HEK293 (cell line): ENCODE measurements around the gene GUCA2B.

ENCODE experiments used
- CTCF ChIA-PET: fragments of 350-600 bp; formaldehyde crosslinking; extraction: SDS; loops from one replicate; lab custom pipeline; 2021; ENCODE audit warnings: antibody characterized with exemption; lab: Yijun Ruan, JAX
- POLR2A ChIA-PET: fragments of 300-600 bp; formaldehyde crosslinking; extraction: SDS; loops from one replicate; lab custom pipeline; 2020; ENCODE audit warnings: antibody characterized with exemption, inconsistent platforms; lab: Yijun Ruan, JAX
- H3K27ac ChIP-seq: fragments of 200-500 bp; sonication (Bioruptor generic); 2 replicates; pipeline ENCODE4 v1.5.1; 2014; ENCODE audit warnings: low read depth, low read length, control low read depth, inconsistent platforms; ENCODE audit errors: extremely low read depth
- H3K36me3 ChIP-seq, 2 experiments: fragments of 200-500 bp in 1 of 2; sonication (Bioruptor generic) in 1 of 2; 1 replicate in 1 of 2; 2 replicates in 1 of 2; pipeline ENCODE4 v1.5.1; 2014 to 2017; ENCODE audit warnings: inconsistent platforms in 2 of 2, low read length in 2 of 2; ENCODE audit not compliant: control insufficient read depth in 2 of 2, insufficient read depth in 1 of 2
- H3K4me1 ChIP-seq: fragments of 200-500 bp; sonication (Bioruptor generic); 2 replicates; pipeline ENCODE4 v1.5.1; 2014; ENCODE audit warnings: mild to moderate bottlenecking, low read length, inconsistent platforms; ENCODE audit not compliant: control insufficient read depth, insufficient read depth
- H3K4me3 ChIP-seq: 2 replicates; pipeline ENCODE4 v1.5.1; 2011; ENCODE audit warnings: low read depth, mild to moderate bottlenecking, control low read depth, low read length, moderate library complexity
- H3K9me3 ChIP-seq: fragments of 200-500 bp; sonication (Bioruptor generic); 2 replicates; pipeline ENCODE4 v1.5.1; 2014; ENCODE audit warnings: low read depth, low read length, inconsistent platforms; ENCODE audit not compliant: control insufficient read depth, insufficient read depth
- AEBP2 ChIP-seq: fragments of 450-650 bp; formaldehyde crosslinking; IDR thresholded peaks from 2 replicates; pipeline ENCODE4 v1.5.1; 2016; ENCODE audit warnings: missing biosample characterization, missing genetic modification characterization, borderline replicate concordance
- BCL11A ChIP-seq: fragments of 450-650 bp; formaldehyde crosslinking; IDR thresholded peaks from 2 replicates; pipeline ENCODE4 v1.5.1; 2016; ENCODE audit warnings: low read depth, missing biosample characterization, missing genetic modification characterization
- TCF7L2 ChIP-seq: IDR thresholded peaks from 2 replicates; pipeline ENCODE4 v1.6.1; 2011; ENCODE audit warnings: low read depth, mild to moderate bottlenecking, inconsistent platforms, low read length, moderate library complexity, borderline replicate concordance
- WT1 ChIP-seq: fragments of 450-650 bp; formaldehyde crosslinking; IDR thresholded peaks from 2 replicates; pipeline ENCODE4 v1.5.1; 2016; ENCODE audit warnings: missing biosample characterization, missing genetic modification characterization
- YY2 ChIP-seq: fragments of 450-650 bp; formaldehyde crosslinking; IDR thresholded peaks from 2 replicates; pipeline ENCODE4 v1.5.1; 2016; ENCODE audit warnings: missing biosample characterization, missing genetic modification characterization
- ZBTB49 ChIP-seq: fragments of 450-650 bp; formaldehyde crosslinking; IDR thresholded peaks from 2 replicates; pipeline ENCODE4 v1.5.1; 2016; ENCODE audit warnings: missing biosample characterization, missing genetic modification characterization, low read depth
- ZFP3 ChIP-seq: fragments of 450-650 bp; formaldehyde crosslinking; IDR thresholded peaks from 2 replicates; pipeline ENCODE4 v1.5.1; 2016; ENCODE audit warnings: low read depth, missing biosample characterization, missing genetic modification characterization
- ZNF112 ChIP-seq: fragments of 450-650 bp; formaldehyde crosslinking; IDR thresholded peaks from 2 replicates; pipeline ENCODE4 v1.5.0; 2017; ENCODE audit warnings: missing biosample characterization, missing genetic modification characterization
- ZNF121 ChIP-seq: fragments of 450-650 bp; formaldehyde crosslinking; IDR thresholded peaks from 2 replicates; pipeline ENCODE4 v1.5.1; 2016; ENCODE audit warnings: missing biosample characterization, missing genetic modification characterization
- ZNF2 ChIP-seq: fragments of 450-650 bp; formaldehyde crosslinking; IDR thresholded peaks from 2 replicates; pipeline ENCODE4 v1.5.1; 2016; ENCODE audit warnings: missing biosample characterization, missing genetic modification characterization
- ZNF239 ChIP-seq: fragments of 450-650 bp; formaldehyde crosslinking; IDR thresholded peaks from 2 replicates; pipeline ENCODE4 v1.5.1; 2016; ENCODE audit warnings: missing biosample characterization, missing genetic modification characterization
- ZNF266 ChIP-seq: fragments of 450-650 bp; formaldehyde crosslinking; IDR thresholded peaks from 2 replicates; pipeline ENCODE4 v1.5.1; 2016; ENCODE audit warnings: missing biosample characterization, missing genetic modification characterization, low read depth
- ZNF274 ChIP-seq, 2 experiments: fragments of 200-500 bp in 1 of 2; fragments of 450-650 bp in 1 of 2; sonication (Bioruptor generic) in 1 of 2; formaldehyde crosslinking in 1 of 2; IDR thresholded peaks; 2 replicates each; pipeline versions ENCODE4 v1.5.1 to v1.6.1; 2014 to 2016; ENCODE audit warnings: borderline replicate concordance in 1 of 2, inconsistent platforms in 1 of 2, low read length in 1 of 2, missing biosample characterization in 1 of 2, missing genetic modification characterization in 1 of 2
- ZNF280C ChIP-seq: fragments of 450-650 bp; formaldehyde crosslinking; IDR thresholded peaks from 2 replicates; pipeline ENCODE4 v1.5.1; 2016; ENCODE audit warnings: missing biosample characterization, missing genetic modification characterization
- ZNF558 ChIP-seq: fragments of 450-650 bp; formaldehyde crosslinking; IDR thresholded peaks from 2 replicates; pipeline ENCODE4 v1.5.1; 2016; ENCODE audit warnings: missing biosample characterization, missing genetic modification characterization
- ZNF561 ChIP-seq: fragments of 450-650 bp; IDR thresholded peaks from 2 replicates; pipeline ENCODE4 v1.5.1; 2018; ENCODE audit warnings: missing biosample characterization, missing genetic modification characterization, borderline replicate concordance
- ZNF596 ChIP-seq: fragments of 450-650 bp; IDR thresholded peaks from 2 replicates; pipeline ENCODE4 v1.5.0; 2018; ENCODE audit warnings: missing biosample characterization, mild to moderate bottlenecking, missing genetic modification characterization, moderate library complexity
- ZNF626 ChIP-seq: fragments of 450-650 bp; sonication (Bioruptor Pico); formaldehyde crosslinking; IDR thresholded peaks from 2 replicates; pipeline ENCODE4 v1.5.1; 2018; ENCODE audit warnings: missing biosample characterization, missing genetic modification characterization, inconsistent platforms
- ZNF704 ChIP-seq: fragments of 450-650 bp; formaldehyde crosslinking; IDR thresholded peaks from 2 replicates; pipeline ENCODE4 v1.5.1; 2016; ENCODE audit warnings: missing biosample characterization, missing genetic modification characterization
- ZNF707 ChIP-seq: fragments of 450-650 bp; formaldehyde crosslinking; IDR thresholded peaks from 2 replicates; pipeline ENCODE4 v1.5.1; 2016; ENCODE audit warnings: missing biosample characterization, missing genetic modification characterization
- ZNF785 ChIP-seq: fragments of 450-650 bp; formaldehyde crosslinking; IDR thresholded peaks from 2 replicates; pipeline ENCODE4 v1.5.1; 2016; ENCODE audit warnings: missing biosample characterization, missing genetic modification characterization

Gene GUCA2B

GRCh38 chr1:42191319-42191718 lies 38.1 kb downstream of the GUCA2B start:
- Histone ChIP-seq H3K27ac (no peak overlapping the region), H3K36me3 (peaks cover 4 to 85% of the 10 kb centered on the region in 2 experiments), H3K4me1 (no peaks in the 10 kb centered on the region), H3K9me3 (no peaks in the 10 kb centered on the region), H3K4me3 (no peak overlapping the region)
- POLR2A ChIA-PET, result no interaction called here
- CTCF ChIA-PET, result interaction anchor here (0.7 kb wide), 2 partner anchors 18 to 118 kb away, joined by 3 read pairs; no protein-coding TSS in a partner anchor
- TF ChIP-seq YY2 (tag by site-specific recombination) (no peak), ZNF626 (tag by site-specific recombination) (no peak), ZBTB49 (tag by site-specific recombination) (no peak), ZNF707 (tag by site-specific recombination) (no peak), ZNF266 (tag by site-specific recombination) (no peak)

GRCh38 chr1:42192106-42192505 lies 38.9 kb downstream of the GUCA2B start:
- Histone ChIP-seq H3K4me3 (no peak overlapping the region), H3K27ac (no peak overlapping the region), H3K4me1 (no peaks in the 10 kb centered on the region), H3K36me3 (peaks cover 4 to 83% of the 10 kb centered on the region in 2 experiments)
- CTCF ChIA-PET, result interaction anchor here (1.0 to 1.2 kb wide), 2 partner anchors 19 to 153 kb away, joined by 3 to 8 read pairs; no protein-coding TSS in a partner anchor
- TF ChIP-seq ZNF239 (no peak), ZNF596 (no peak), ZNF274 (IDR thresholded peaks at IDR 0.05; ENCODE audit: low read length) (no peak), ZNF274 (tag by site-specific recombination; IDR thresholded peaks at IDR 0.05; ENCODE audit: borderline replicate concordance) (no peak)
- TF ChIP-seq, all 188 proteins: peak for 0
- no peaks in the 10 kb centered on the region for H3K9me3 ChIP-seq
- POLR2A ChIA-PET, result interaction anchor here (0.6 kb wide), 1 partner anchor 466 kb away, joined by 3 read pairs; the partner anchor contains the start of gene PPIH

GRCh38 chr1:42195841-42196240 lies 42.6 kb downstream of the GUCA2B start:
- Histone ChIP-seq H3K4me3 (no peak overlapping the region), H3K4me1 (no peaks in the 10 kb centered on the region), H3K9me3 (no peaks in the 10 kb centered on the region), H3K27ac (no peak overlapping the region), H3K36me3 (peaks cover 8 to 65% of the 10 kb centered on the region in 2 experiments; a peak in 2 of 3 replicates)
- TF ChIP-seq ZNF112 (tag by site-specific recombination) (no peak), ZNF785 (tag by site-specific recombination) (no peak), ZNF704 (no peak)
- ChIA-PET POLR2A (no interaction called here), CTCF (interaction anchor here (2.4 kb wide), 1 partner anchor 22 kb away, joined by 7 read pairs; no protein-coding TSS in a partner anchor)

- Histone ChIP-seq H3K4me3 (no peak overlapping the region), H3K9me3 (no peaks in the 10 kb centered on the region), H3K27ac (no peak overlapping the region), H3K4me1 (no peaks in the 10 kb centered on the region), H3K36me3 (peaks cover 3 to 61% of the 10 kb centered on the region in 2 experiments; a peak in 2 of 3 replicates)
- ChIA-PET CTCF (no interaction called here), POLR2A (no interaction called here)
- TF ChIP-seq ZNF112 (tag by site-specific recombination) (no peak), AEBP2 (no peak), ZFP3 (tag by site-specific recombination) (no peak), WT1 (no peak), ZNF558 (no peak), BCL11A (tag by site-specific recombination) (no peak), ZNF121 (no peak), ZNF561 (tag by site-specific recombination) (no peak), ZNF2 (tag by site-specific recombination) (no peak), TCF7L2 (no peak), ZNF280C (tag by site-specific recombination) (no peak)
These were observed 45.0 kb downstream of the GUCA2B start for GRCh38 chr1:42198251-42198650.
